Panc1 (cell line): ENCODE measurements around the gene OR6B1. TPM values are rescaled to one million over a fixed set of nuclear protein-coding genes. Genes with fewer than 3 reads are reported as not detected.

Experiments
- ATAC-seq: fragments of 200-7000 bp; cut with Tn5 transposase; 2 replicates; pipeline ENCODE4 v1.9.1; 2020; ENCODE audit warnings: mild to moderate bottlenecking, moderate library complexity
- BruUV-seq: library from RNA; stranded (reverse); fragments of 400-500 nt; replicated peaks from 2 replicates; lab custom pipeline; 2021; lab: Mats Ljungman, UMichigan
- CTCF ChIA-PET: fragments of 300-600 bp; sonication (Branson Sonifier 250); formaldehyde crosslinking; loops from one replicate; lab custom pipeline; 2022; ENCODE audit warnings: antibody characterized with exemption; lab: Charles Lee
- POLR2A ChIA-PET: fragments of 300-600 bp; sonication (Branson Sonifier 250); formaldehyde crosslinking; loops from one replicate; lab custom pipeline; 2022; ENCODE audit warnings: antibody characterized with exemption; lab: Charles Lee
- DNase-seq: peaks from one replicate; pipeline ENCODE4 v3.0.0-alpha.2; 2010; ENCODE audit warnings: low read depth, low spot score
- H3K27ac ChIP-seq: 2 replicates; pipeline ENCODE4 v1.5.1; 2011; ENCODE audit warnings: mild to moderate bottlenecking, low read length, inconsistent platforms
- H3K27me3 ChIP-seq: fragments of 200-500 bp; sonication (Bioruptor generic); 2 replicates; pipeline ENCODE4 v1.6.0; 2014; ENCODE audit warnings: low read length, inconsistent platforms; ENCODE audit not compliant: control insufficient read depth, insufficient read depth
- H3K36me3 ChIP-seq: fragments of 200-500 bp; sonication (Bioruptor generic); 2 replicates; pipeline ENCODE4 v1.5.1; 2014; ENCODE audit warnings: inconsistent platforms, mild to moderate bottlenecking, low read length, moderate library complexity; ENCODE audit not compliant: control insufficient read depth, insufficient read depth
- H3K4me1 ChIP-seq: 2 replicates; pipeline ENCODE4 v1.5.1; 2011; ENCODE audit warnings: inconsistent platforms, mild to moderate bottlenecking, low read length, moderate library complexity; ENCODE audit not compliant: control insufficient read depth, insufficient read depth
- H3K4me3 ChIP-seq, 2 experiments: 2 replicates each; pipeline ENCODE4 v1.5.1; 2011 to 2012; ENCODE audit warnings: low read depth in 2 of 2, low read length in 2 of 2, mild to moderate bottlenecking in 2 of 2, inconsistent platforms in 1 of 2, moderate library complexity in 1 of 2
- H3K9me3 ChIP-seq: fragments of 200-500 bp; sonication (Bioruptor generic); 2 replicates; pipeline ENCODE4 v1.5.1; 2014; ENCODE audit warnings: low read depth, mild to moderate bottlenecking, inconsistent platforms, low read length, moderate library complexity; ENCODE audit not compliant: control insufficient read depth, insufficient read depth
- POLR2AphosphoS5 ChIP-seq: IDR thresholded peaks from 2 replicates; pipeline ENCODE4 v1.6.1; 2012; ENCODE audit warnings: mild to moderate bottlenecking, low read depth, low read length, moderate library complexity
- SIN3A ChIP-seq: IDR thresholded peaks from 2 replicates; pipeline ENCODE4 v1.6.1; 2012; ENCODE audit warnings: low read depth, mild to moderate bottlenecking, low read length, moderate library complexity, borderline replicate concordance; ENCODE audit not compliant: insufficient read depth
- TCF7L2 ChIP-seq: IDR thresholded peaks from 2 replicates; pipeline ENCODE4 v1.6.1; 2011; ENCODE audit warnings: mild to moderate bottlenecking, low read depth, low read length, inconsistent platforms
- in situ Hi-C: cut with HindIII; loops from 2 replicates; pipeline ENCODE4 v1.10.0; 2016; ENCODE audit warnings: low sequenced_read_pairs, low pct_unique_long_range_greater_than_20kb
- intact Hi-C: fragments of 100-400 bp; cut with micrococcal nuclease; formaldehyde crosslinking; loops from one replicate; pipeline ENCODE4 v1.10.0; 2022; ENCODE audit not compliant: unreplicated experiment
- total RNA-seq: library from RNA; stranded (reverse); gene quantifications from one replicate; pipeline ENCODE4 v1.2.1, GENCODE V29; 2021; ENCODE audit not compliant: unreplicated experiment
- TF ChIP-seq, protein P1 (sequence below), 2 experiments: IDR thresholded peaks; 2 replicates each; pipeline ENCODE4 v1.6.1; 2011 to 2012; ENCODE audit warnings: low read depth in 2 of 2, control low read depth in 1 of 2, low read length in 1 of 2, mild to moderate bottlenecking in 1 of 2, moderate library complexity in 1 of 2; ENCODE audit not compliant: insufficient read depth in 1 of 2
- TF ChIP-seq, protein P2 (sequence below): fragments of 450-650 bp; IDR thresholded peaks from 2 replicates; pipeline ENCODE4 v1.5.1; 2017; ENCODE audit warnings: mild to moderate bottlenecking

OR6B1 gene
- total RNA-seq, 1 experiment from 2014 or later, result not detected

DNA sequence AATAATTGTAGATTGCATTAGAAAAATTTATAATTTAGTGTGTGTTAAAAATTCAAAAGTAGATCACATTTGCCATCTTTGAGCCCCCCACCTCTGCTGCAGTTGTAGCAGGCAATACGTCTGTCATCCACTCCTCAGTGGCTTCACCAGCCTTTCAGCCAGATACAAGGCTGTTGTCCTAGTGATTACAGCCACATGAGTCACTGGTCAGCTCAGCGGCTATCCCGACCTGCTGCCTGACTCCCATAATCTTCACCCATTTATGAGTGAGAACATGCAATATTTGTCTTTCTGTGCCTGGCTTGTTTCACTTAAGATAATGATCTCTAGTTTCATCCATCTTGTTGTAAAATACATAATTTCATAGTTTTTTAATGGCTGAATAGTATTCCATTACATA lies 57.8 kb downstream of the OR6B1 start:
- ATAC-seq (no peak), DNase-seq (peak; percentile 25)
- in situ Hi-C loops (no loop called here), intact Hi-C loops (no loop called here)
- no peak overlapping the region for H3K27ac ChIP-seq
- no peaks in the 10 kb centered on the region for H3K36me3 ChIP-seq
- no peak overlapping the region for H3K4me3 ChIP-seq
- TF ChIP-seq SIN3A (no peak), TCF7L2 (no peak), POLR2AphosphoS5 (no peak)
- TF ChIP-seq, protein P1, sequence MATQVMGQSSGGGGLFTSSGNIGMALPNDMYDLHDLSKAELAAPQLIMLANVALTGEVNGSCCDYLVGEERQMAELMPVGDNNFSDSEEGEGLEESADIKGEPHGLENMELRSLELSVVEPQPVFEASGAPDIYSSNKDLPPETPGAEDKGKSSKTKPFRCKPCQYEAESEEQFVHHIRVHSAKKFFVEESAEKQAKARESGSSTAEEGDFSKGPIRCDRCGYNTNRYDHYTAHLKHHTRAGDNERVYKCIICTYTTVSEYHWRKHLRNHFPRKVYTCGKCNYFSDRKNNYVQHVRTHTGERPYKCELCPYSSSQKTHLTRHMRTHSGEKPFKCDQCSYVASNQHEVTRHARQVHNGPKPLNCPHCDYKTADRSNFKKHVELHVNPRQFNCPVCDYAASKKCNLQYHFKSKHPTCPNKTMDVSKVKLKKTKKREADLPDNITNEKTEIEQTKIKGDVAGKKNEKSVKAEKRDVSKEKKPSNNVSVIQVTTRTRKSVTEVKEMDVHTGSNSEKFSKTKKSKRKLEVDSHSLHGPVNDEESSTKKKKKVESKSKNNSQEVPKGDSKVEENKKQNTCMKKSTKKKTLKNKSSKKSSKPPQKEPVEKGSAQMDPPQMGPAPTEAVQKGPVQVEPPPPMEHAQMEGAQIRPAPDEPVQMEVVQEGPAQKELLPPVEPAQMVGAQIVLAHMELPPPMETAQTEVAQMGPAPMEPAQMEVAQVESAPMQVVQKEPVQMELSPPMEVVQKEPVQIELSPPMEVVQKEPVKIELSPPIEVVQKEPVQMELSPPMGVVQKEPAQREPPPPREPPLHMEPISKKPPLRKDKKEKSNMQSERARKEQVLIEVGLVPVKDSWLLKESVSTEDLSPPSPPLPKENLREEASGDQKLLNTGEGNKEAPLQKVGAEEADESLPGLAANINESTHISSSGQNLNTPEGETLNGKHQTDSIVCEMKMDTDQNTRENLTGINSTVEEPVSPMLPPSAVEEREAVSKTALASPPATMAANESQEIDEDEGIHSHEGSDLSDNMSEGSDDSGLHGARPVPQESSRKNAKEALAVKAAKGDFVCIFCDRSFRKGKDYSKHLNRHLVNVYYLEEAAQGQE (IDR thresholded peaks at IDR 0.05; ENCODE audit: insufficient read depth in 1 of 2, low read depth in 2 of 2, low read length in 1 of 2), result no peak
- TF ChIP-seq, protein P2, sequence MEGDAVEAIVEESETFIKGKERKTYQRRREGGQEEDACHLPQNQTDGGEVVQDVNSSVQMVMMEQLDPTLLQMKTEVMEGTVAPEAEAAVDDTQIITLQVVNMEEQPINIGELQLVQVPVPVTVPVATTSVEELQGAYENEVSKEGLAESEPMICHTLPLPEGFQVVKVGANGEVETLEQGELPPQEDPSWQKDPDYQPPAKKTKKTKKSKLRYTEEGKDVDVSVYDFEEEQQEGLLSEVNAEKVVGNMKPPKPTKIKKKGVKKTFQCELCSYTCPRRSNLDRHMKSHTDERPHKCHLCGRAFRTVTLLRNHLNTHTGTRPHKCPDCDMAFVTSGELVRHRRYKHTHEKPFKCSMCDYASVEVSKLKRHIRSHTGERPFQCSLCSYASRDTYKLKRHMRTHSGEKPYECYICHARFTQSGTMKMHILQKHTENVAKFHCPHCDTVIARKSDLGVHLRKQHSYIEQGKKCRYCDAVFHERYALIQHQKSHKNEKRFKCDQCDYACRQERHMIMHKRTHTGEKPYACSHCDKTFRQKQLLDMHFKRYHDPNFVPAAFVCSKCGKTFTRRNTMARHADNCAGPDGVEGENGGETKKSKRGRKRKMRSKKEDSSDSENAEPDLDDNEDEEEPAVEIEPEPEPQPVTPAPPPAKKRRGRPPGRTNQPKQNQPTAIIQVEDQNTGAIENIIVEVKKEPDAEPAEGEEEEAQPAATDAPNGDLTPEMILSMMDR, result no peak
- no peaks in the 10 kb centered on the region for H3K27me3 ChIP-seq
- BruUV-seq, result no TSS peak
- POLR2A ChIA-PET, result no interaction called here
- CTCF ChIA-PET, result no interaction called here
- H3K4me1 ChIP-seq, result no peaks in the 10 kb centered on the region
- no peaks in the 10 kb centered on the region for H3K9me3 ChIP-seq

Other genes with a start within 250 kb of the OR6B1 start
- gene CTAGE6, start 242.6 kb upstream of the OR6B1 start, total RNA-seq, result not detected
- gene TCAF1, start 98.1 kb upstream of the OR6B1 start, total RNA-seq, result 35.2 TPM
- gene OR2F2, start 65.1 kb upstream of the OR6B1 start, total RNA-seq, result not detected
- gene OR2F1, start 45.5 kb upstream of the OR6B1 start, total RNA-seq, result not detected
- not detected for gene OR2A5, start 48.6 kb downstream of the OR6B1 start, total RNA-seq
- gene OR2A25, start 69.5 kb downstream of the OR6B1 start, total RNA-seq, result not detected
- not detected for gene OR2A12, start 86.0 kb downstream of the OR6B1 start, total RNA-seq
- not detected for gene OR2A2, start 109.3 kb downstream of the OR6B1 start, total RNA-seq
- gene OR2A14, start 122.9 kb downstream of the OR6B1 start, total RNA-seq, result not detected
- gene CTAGE4, start 183.1 kb downstream of the OR6B1 start, total RNA-seq, result 5.9 TPM
- gene ARHGEF35, start 195.5 kb downstream of the OR6B1 start, total RNA-seq, result 12.0 TPM
- not detected for gene OR2A42, start 239.3 kb downstream of the OR6B1 start, total RNA-seq